ENCODE data around the gene CROCC2.

CROCC2 gene

GRCh38 chr2:240929364-240930095 is 23.4 kb downstream of the CROCC2 start:
- Mint-ChIP-seq H3K9me3 (no peaks in the 10 kb centered on the region), H3K27ac (peak overlapping the region in 1 of 2 donors; percentile 42), H3K4me3 (no peak overlapping the region), H3K27me3 (no peaks in the 10 kb centered on the region), H3K4me1 (no peaks in the 10 kb centered on the region)
- DNase-seq = peak in 1 of 2 donors; percentile 5
- ATAC-seq = no peak

DNA sequence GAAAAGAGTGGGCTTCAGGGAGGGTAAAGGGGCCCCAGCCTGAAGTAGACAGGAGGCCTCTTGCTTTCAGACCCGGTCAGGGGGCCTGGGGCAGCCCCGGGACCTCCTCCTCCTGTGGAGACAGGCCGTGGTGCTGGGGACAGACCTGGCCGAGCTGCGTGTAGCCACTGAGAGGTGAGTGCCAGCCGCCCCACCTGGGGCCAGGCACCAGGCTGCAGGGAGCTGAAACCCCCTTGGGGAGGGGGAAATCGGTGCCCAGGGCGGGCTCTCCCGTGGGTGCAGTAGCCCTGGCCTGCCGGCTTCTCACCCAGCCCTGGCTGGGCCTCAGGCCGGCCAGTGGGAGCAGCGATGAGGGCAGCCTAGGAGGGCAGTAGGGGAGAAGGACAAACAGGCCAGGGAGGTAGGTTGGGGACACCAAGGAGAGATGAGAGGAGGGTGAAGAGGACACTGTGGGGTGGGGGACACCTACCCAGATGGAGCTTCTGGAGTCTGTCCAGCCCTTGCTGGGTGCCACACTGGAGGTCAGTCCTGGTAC is 24.0 kb downstream of the CROCC2 start:
- no peaks in the 10 kb centered on the region for H3K9me3 Mint-ChIP-seq
- no peaks in the 10 kb centered on the region for H3K27me3 Mint-ChIP-seq
- no peak overlapping the region for H3K27ac Mint-ChIP-seq
- DNase-seq (peak in 1 of 2 donors; percentile 5), ATAC-seq (no peak)
- H3K4me1 Mint-ChIP-seq = no peaks in the 10 kb centered on the region
- no peak overlapping the region for H3K4me3 Mint-ChIP-seq

DNA sequence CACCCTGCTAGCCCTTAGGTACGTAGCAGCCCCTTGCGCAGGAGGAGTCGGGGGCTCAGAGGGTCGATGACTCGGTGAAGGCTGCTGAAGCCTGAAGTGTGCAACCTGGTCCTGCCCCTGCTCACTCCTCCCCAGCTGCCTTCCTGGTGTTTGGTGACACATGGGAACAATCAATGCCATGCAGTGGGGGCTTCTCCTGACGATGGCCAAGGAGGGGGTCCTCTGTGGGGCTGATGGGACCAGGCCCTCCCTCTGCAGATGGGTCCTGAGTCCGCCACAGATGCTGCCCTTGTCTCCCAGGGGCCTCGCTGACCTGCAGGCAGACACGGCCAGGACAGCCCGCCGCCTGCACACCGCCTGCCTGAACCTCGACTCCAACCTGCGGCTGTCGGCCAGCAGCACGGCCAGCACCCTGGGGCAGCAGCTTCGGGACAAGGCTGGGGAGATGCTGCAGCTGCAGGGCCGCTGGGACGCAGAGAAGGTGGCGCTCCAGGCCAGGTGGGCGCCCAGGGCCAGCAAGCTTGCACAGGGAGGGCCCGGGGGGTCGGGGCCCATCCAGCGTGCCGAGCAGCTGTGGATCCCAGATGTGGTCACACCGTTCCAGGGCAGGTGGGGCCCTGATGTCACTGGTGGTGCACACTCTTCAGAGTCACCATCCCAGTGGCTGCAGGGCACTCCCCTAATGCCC is 24.6 kb downstream of the CROCC2 start:
- DNase-seq (peak in 1 of 2 donors; percentile 8), ATAC-seq (no peak)
- no peaks in the 10 kb centered on the region for H3K27me3 Mint-ChIP-seq
- H3K27ac Mint-ChIP-seq = no peak overlapping the region
- no peaks in the 10 kb centered on the region for H3K4me1 Mint-ChIP-seq
- no peaks in the 10 kb centered on the region for H3K9me3 Mint-ChIP-seq
- H3K4me3 Mint-ChIP-seq = no peak overlapping the region

GRCh38 chr2:240931319-240931949 is 25.3 kb downstream of the CROCC2 start:
- H3K27ac Mint-ChIP-seq = no peak overlapping the region
- H3K4me3 Mint-ChIP-seq = no peak overlapping the region
- peaks cover 0 to 5% of the 10 kb centered on the region in 2 donors for H3K9me3 Mint-ChIP-seq
- H3K4me1 Mint-ChIP-seq = no peaks in the 10 kb centered on the region
- ATAC-seq (no peak), DNase-seq (no peak)
- H3K27me3 Mint-ChIP-seq = no peaks in the 10 kb centered on the region

DNA sequence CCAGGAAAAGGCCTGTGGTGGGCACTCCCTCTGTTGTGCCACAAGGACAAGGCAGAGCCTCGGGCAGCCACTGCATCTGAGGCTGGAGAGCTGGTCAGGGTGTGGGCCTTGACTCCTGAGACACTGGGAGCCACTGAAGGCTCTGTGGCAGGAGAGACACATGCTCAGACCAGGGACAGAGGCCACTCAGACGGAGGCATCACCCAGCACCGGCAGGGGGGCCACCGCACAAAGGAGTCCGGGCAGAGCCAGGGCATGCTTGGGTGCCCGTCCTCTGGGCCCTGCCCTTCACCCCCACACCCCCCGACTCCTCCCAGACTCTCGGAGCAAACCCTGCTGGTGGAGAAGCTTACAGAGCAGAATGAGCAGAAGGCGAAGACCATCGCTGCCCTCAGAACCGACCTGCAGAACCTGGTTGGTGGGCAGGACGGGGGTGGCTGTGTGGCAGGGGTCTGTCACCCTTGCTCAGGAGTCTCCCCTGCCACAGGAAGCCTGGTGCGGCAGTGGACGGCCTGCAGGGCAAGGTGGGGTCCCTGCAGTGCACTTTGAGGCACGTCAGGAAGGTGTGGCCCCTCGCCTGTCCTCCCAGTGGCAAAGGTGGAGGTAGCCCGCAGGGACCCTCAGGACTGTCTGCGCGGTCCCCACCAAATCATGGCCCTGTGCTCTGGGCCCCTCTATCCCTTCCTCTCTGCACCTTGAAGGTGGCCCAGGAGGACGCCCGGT is 26.0 kb downstream of the CROCC2 start:
- H3K4me1 Mint-ChIP-seq = no peaks in the 10 kb centered on the region
- peaks cover 0 to 7% of the 10 kb centered on the region in 2 donors for H3K9me3 Mint-ChIP-seq
- ATAC-seq (no peak), DNase-seq (peak in 1 of 2 donors; percentile 5)
- H3K4me3 Mint-ChIP-seq = no peak overlapping the region
- no peaks in the 10 kb centered on the region for H3K27me3 Mint-ChIP-seq
- H3K27ac Mint-ChIP-seq = no peak overlapping the region

GRCh38 chr2:240932724-240933047 is 26.6 kb downstream of the CROCC2 start:
- no peak overlapping the region for H3K27ac Mint-ChIP-seq
- DNase-seq = no peak
- H3K4me3 Mint-ChIP-seq = no peak overlapping the region
- H3K4me1 Mint-ChIP-seq = no peaks in the 10 kb centered on the region
- no peak for ATAC-seq
- peaks cover 3% of the 10 kb centered on the region for H3K27me3 Mint-ChIP-seq
- H3K9me3 Mint-ChIP-seq = peaks cover 0 to 9% of the 10 kb centered on the region in 2 donors

DNA sequence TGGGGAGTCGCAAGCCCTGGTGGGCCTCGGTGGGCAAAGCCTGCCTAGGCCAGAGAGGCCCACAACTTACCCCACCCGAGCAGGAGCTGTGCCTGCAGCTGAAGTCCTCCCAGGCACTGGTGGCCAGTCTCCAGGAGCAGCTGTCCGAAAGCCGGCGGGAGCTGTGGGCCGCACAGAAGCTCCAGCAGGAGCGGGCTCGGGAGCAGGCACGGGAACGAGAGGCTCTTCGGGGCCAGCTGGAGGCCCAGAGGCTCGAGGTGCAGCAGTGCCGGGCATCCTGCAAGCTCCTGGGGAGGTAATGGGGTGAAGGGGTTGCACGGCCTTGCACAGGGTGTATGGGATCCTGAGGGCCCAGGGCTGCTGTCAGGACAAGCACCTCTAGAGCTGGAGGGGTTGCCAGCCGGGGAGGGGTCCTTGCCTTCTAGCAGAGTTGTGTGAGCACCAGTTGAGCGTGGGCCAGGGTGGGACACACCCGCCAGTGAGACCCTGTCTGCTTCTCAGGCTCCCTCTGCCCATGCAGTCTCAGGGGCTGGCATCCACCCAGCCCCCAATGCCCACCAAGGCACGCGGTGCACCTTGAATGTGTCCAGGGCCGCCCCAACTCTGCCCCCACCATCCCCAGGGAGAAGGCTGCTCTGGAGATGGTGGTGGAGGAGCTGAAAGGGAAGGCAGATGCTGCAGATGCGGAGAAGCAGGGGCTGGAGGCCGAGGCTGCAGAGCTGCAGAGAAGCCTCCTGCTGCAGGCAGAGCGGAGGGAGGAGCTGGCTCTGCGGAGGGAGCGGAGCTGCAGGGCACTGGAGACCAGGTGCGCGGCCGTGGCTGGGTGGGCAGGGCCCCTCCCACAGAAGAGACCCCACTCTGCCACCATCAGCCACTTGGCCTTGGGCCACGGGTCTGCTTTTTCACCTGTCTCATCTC is 27.2 kb downstream of the CROCC2 start:
- peaks cover 8% of the 10 kb centered on the region for H3K27me3 Mint-ChIP-seq
- H3K27ac Mint-ChIP-seq = no peak overlapping the region
- H3K4me1 Mint-ChIP-seq = no peaks in the 10 kb centered on the region
- DNase-seq = peak in 1 of 2 donors; percentile 8
- H3K4me3 Mint-ChIP-seq = no peak overlapping the region
- H3K9me3 Mint-ChIP-seq = peaks cover 0 to 16% of the 10 kb centered on the region in 2 donors
- no peak for ATAC-seq

GRCh38 chr2:240933966-240934700 is 28.0 kb downstream of the CROCC2 start:
- ATAC-seq = peak; percentile 29
- Mint-ChIP-seq H3K9me3 (peaks cover 0 to 16% of the 10 kb centered on the region in 2 donors), H3K27me3 (peaks cover 8% of the 10 kb centered on the region), H3K4me1 (no peaks in the 10 kb centered on the region), H3K27ac (peak overlapping the region in 1 of 2 donors; percentile 15), H3K4me3 (no peak overlapping the region)
- DNase-seq = peak in 1 of 2 donors; percentile 6

DNA sequence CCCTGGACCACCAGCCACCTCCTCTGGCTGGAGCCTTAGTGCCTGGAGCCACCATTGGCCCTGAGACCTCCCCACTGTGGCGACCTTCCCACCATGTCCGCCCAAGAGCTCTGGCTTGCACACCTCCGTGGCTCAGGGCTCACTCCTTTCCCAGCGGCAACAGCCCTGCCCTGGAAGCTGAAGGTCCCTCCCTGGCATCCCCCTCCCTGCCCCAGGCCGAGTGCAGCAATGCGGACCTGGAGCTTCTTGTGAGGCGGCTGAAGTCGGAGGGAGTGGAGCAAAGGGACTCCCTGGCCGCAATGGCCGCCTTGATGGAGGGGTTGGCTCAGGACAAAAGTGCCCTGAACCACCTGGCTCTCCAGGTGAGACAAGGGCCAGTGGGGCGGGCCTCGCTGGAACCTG is 28.6 kb downstream of the CROCC2 start:
- no peak overlapping the region for H3K4me3 Mint-ChIP-seq
- DNase-seq (peak in 1 of 2 donors; percentile 6), ATAC-seq (no peak)
- peaks cover 10% of the 10 kb centered on the region for H3K27me3 Mint-ChIP-seq
- no peaks in the 10 kb centered on the region for H3K4me1 Mint-ChIP-seq
- H3K9me3 Mint-ChIP-seq = peaks cover 0 to 16% of the 10 kb centered on the region in 2 donors
- H3K27ac Mint-ChIP-seq = peak overlapping the region in 1 of 2 donors; percentile 15

DNA sequence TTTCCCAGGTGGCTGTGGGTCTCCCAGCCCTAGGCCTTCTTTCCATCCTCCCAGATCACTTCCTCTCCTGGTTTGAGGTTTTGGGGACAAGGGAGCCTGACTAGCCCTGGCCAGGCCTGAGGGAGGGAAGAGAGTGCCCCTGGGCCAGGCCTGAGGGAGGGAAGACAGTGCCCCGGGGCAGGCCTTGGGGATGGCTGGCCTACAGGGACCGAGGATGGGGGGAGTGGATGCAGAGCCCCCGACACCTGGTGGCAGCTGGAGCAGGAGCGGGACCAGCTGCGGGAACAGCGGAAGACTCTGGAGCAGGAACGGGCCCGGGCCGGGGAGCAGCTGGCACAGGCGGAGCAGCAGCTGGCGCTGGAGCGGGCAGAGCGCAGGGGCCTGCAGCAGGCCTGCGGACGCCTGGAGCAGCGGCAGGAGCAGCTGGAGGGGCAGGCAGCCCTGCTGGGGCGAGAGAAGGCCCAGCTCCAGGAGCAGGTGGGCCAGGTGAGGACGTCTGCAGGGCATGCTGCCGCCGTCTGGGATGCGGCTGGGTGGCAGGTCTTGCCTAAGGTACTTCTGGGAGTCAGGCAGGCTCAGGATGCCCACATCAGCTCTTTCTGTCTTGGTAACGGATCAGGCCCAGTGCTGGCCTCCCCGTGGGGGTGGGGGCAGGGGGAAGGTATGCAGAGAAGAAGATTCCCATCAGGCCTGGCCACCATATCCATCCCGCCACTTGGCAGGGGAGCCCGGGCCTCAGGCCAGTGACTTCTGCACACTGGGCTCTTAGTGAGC is 29.2 kb downstream of the CROCC2 start:
- H3K27ac Mint-ChIP-seq = no peak overlapping the region
- no peak overlapping the region for H3K4me3 Mint-ChIP-seq
- ATAC-seq = no peak
- no peaks in the 10 kb centered on the region for H3K4me1 Mint-ChIP-seq
- peaks cover 16% of the 10 kb centered on the region for H3K27me3 Mint-ChIP-seq
- peaks cover 0 to 16% of the 10 kb centered on the region in 2 donors for H3K9me3 Mint-ChIP-seq
- no peak for DNase-seq

- H3K27ac Mint-ChIP-seq = no peak overlapping the region
- peaks cover 24% of the 10 kb centered on the region for H3K27me3 Mint-ChIP-seq
- DNase-seq = no peak
- no peak overlapping the region for H3K4me3 Mint-ChIP-seq
- H3K4me1 Mint-ChIP-seq = no peaks in the 10 kb centered on the region
- no peak for ATAC-seq
- H3K9me3 Mint-ChIP-seq = peaks cover 0 to 20% of the 10 kb centered on the region in 2 donors
These were observed 30.0 kb downstream of the CROCC2 start for GRCh38 chr2:240936106-240936505.

DNA sequence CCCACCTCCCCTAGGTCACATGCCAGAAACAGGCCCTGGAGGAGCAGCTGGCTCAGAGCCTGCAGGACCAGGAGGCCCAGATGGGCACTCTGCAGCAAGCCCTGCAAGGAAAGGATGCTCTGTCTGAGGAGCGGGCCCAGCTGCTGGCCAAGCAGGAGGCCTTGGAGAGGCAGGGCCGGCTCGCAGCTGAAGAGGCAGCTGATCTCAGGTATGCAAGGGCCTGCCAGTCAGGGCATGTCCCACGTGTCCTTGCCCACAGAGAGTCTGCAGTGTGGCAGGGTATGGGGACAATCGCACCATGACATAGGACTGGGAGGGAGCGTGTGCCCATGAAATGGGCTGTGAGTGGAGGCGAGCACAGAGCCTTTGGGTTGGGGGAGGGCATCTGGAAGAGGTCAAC is 39.9 kb downstream of the CROCC2 start:
- peaks cover 0 to 6% of the 10 kb centered on the region in 2 donors for H3K9me3 Mint-ChIP-seq
- H3K4me3 Mint-ChIP-seq = no peak overlapping the region
- DNase-seq (peak in 1 of 2 donors; percentile 6), ATAC-seq (no peak)
- H3K27me3 Mint-ChIP-seq = peaks cover 8% of the 10 kb centered on the region
- peak overlapping the region in 1 of 2 donors; percentile 68 for H3K27ac Mint-ChIP-seq
- no peaks in the 10 kb centered on the region for H3K4me1 Mint-ChIP-seq

- DNase-seq (peak in 1 of 2 donors; percentile 6), ATAC-seq (no peak)
- Mint-ChIP-seq H3K4me1 (no peaks in the 10 kb centered on the region), H3K27ac (peak overlapping the region in 1 of 2 donors; percentile 4), H3K9me3 (peaks cover 0 to under 1% of the 10 kb centered on the region in 2 donors), H3K27me3 (peaks cover 6% of the 10 kb centered on the region), H3K4me3 (no peak overlapping the region)
These were observed 40.5 kb downstream of the CROCC2 start for GRCh38 chr2:240946654-240947053.
